ENCODE measurements around the gene RGS11.
"Not testable (repeated sequence)": the region's sequence is repeated elsewhere in the genome, so short reads cannot be mapped to it uniquely, and the experiment has no call there.

Gene RGS11

DNA sequence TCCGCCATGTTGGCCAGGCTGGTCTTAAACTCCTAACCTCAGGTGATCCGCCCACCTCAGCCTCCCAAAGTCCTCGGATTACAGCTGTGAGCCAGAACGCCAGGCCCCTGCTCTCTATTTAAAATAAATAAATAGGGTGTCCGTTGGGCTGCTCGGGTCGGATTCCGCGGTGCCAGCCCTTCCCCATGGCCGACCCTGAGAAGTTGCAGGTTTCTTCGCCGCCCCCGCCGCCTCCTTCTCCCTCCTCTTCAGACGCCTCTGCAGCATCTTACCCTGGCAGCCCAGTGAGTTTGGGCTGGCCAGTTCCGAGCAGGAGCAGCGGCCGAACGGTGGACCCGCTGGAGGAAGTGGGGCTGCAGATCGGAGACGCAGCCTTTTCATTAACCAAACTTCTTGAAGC is 44.8 kb downstream of the RGS11 start:
- H3K27ac ChIP-seq, result no peak overlapping the region
- H3K4me3 ChIP-seq (ENCODE audit: low read depth, low read length), result no peak overlapping the region
- in situ Hi-C loops (cut with HindIII; ENCODE audit: low pct_ligation_motif_present, low sequenced_read_pairs), result no loop called here
- no peaks in the 10 kb centered on the region for H3K27me3 ChIP-seq (replicated peaks)
- peaks cover 16% of the 10 kb centered on the region for H3K36me3 ChIP-seq (replicated peaks)
- no peak for DNase-seq
- TF ChIP-seq, protein P1, sequence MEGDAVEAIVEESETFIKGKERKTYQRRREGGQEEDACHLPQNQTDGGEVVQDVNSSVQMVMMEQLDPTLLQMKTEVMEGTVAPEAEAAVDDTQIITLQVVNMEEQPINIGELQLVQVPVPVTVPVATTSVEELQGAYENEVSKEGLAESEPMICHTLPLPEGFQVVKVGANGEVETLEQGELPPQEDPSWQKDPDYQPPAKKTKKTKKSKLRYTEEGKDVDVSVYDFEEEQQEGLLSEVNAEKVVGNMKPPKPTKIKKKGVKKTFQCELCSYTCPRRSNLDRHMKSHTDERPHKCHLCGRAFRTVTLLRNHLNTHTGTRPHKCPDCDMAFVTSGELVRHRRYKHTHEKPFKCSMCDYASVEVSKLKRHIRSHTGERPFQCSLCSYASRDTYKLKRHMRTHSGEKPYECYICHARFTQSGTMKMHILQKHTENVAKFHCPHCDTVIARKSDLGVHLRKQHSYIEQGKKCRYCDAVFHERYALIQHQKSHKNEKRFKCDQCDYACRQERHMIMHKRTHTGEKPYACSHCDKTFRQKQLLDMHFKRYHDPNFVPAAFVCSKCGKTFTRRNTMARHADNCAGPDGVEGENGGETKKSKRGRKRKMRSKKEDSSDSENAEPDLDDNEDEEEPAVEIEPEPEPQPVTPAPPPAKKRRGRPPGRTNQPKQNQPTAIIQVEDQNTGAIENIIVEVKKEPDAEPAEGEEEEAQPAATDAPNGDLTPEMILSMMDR (IDR thresholded peaks at IDR 0.05; ENCODE audit: low read depth, low read length, missing control alignments), result no peak

GRCh38 chr16:230351-230750 is 45.4 kb downstream of the RGS11 start:
- H3K27me3 ChIP-seq (replicated peaks); in situ Hi-C loops (cut with HindIII; ENCODE audit: low pct_ligation_motif_present, low sequenced_read_pairs); DNase-seq; H3K4me3 ChIP-seq (ENCODE audit: low read depth, low read length); H3K27ac ChIP-seq: not testable (repeated sequence)
- peaks cover 19% of the 10 kb centered on the region for H3K36me3 ChIP-seq (replicated peaks)

- in situ Hi-C loops (cut with HindIII; ENCODE audit: low pct_ligation_motif_present, low sequenced_read_pairs), result no loop called here
- TF ChIP-seq, protein P1 (IDR thresholded peaks at IDR 0.05; ENCODE audit: low read depth, low read length, missing control alignments), result no peak
- Histone ChIP-seq H3K4me3 (ENCODE audit: low read depth, low read length) (peak overlapping the region; percentile 94), H3K36me3 (replicated peaks) (peaks cover 23% of the 10 kb centered on the region), H3K27me3 (replicated peaks) (no peaks in the 10 kb centered on the region), H3K27ac (no peak overlapping the region)
- DNase-seq, result no peak
Observed at GRCh38 chr16:229731-230281, 45.9 kb downstream of the RGS11 start.

DNA sequence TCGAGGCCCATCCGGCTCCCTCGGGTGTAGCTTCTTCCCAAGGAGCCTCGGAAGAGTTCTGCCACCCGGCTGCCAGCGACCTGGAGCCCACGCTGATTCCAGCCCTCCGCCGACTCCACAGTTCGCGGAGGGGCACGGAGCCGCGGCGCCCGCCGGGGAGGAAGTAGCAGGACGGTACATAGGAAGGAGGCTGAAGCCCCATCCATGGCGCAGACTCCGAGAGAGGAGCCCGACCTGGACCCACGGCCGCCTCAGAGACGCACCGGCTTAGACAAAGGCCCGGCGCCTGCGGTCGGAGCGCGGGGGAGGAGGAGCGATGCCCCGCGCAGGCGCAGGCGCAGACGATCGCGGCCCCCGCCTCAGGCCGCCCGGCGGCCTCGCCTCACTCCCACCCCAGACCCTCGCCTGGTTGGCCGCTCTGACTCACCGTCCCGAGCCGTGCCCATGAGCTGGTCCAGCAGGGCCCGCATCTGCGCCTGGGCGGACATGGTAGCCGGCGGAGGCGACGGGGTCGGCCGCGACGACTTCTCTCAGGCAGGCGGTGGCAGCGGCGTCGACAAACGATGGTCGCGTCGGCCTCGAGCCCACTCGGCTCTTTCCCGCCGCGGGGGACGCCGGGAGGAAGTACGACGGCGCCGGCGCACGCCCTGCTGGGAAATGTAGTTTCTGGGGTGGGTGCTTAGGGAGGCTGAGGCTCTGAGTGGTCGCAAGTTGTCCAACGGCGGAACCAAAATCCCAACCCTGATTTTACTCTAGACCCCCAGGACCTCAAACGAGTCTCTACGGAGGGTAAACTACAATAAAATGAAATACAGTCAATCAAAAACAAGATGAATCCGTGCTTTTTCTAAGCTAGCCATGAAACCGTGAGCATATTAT is 46.7 kb downstream of the RGS11 start, which contains the start of gene LUC7L:
TSS of gene LUC7L (minus strand) at position 598 of the 879 bp plus-strand sequence. CDS start at position 488, 110 bp downstream.
- peak; percentile 76 for DNase-seq
- TF ChIP-seq, protein P1 (IDR thresholded peaks at IDR 0.05; ENCODE audit: low read depth, low read length, missing control alignments), result no peak
- Histone ChIP-seq H3K27me3 (replicated peaks) (no peaks in the 10 kb centered on the region), H3K4me3 (ENCODE audit: low read depth, low read length) (peak within 1 kb of the TSS; percentile 94), H3K36me3 (replicated peaks) (peaks cover 29% of the 10 kb centered on the region), H3K27ac (peak within 1 kb of the TSS; percentile 96)
- in situ Hi-C loops (cut with HindIII; ENCODE audit: low pct_ligation_motif_present, low sequenced_read_pairs), result no loop called here

DNA sequence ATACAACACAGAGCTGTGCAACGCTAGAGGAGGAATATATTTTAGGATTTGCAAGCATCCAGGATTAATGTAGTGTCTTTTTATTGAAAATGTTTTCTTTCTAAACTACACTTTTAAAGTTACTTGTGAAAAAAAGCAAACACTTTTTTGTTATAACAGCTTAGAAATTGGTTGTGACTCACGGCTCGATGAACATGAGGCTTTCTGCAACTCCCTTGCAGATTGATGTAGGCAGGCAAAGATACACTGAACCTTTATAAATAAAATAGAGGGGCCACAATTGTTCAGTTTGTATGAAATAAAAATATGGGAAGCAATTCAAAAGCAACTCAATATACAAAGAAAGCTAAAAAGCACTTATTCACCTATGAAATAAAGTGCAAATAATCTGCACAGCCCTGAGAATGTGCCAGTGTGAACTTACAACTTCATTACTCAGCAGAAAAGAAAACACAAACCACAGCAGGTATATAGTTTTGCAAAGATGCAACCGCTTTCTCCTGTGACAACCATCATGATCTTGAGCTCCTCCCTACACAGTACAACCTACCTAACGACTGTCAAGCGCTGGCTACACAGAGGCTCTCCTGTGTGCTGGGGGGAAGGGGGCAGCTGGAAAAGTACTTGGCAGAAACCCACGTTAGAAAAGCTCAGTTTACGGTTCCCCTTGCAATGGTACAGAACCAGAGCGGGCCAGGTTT is 47.4 kb downstream of the RGS11 start:
- Histone ChIP-seq H3K27me3 (replicated peaks) (no peaks in the 10 kb centered on the region), H3K4me3 (ENCODE audit: low read depth, low read length) (peak overlapping the region; percentile 94), H3K27ac (peak overlapping the region; percentile 96), H3K36me3 (replicated peaks) (peaks cover 37% of the 10 kb centered on the region)
- TF ChIP-seq, protein P1 (IDR thresholded peaks at IDR 0.05; ENCODE audit: low read depth, low read length, missing control alignments), result no peak
- DNase-seq, result peak; percentile 7
- in situ Hi-C loops (cut with HindIII; ENCODE audit: low pct_ligation_motif_present, low sequenced_read_pairs), result no loop called here

DNA sequence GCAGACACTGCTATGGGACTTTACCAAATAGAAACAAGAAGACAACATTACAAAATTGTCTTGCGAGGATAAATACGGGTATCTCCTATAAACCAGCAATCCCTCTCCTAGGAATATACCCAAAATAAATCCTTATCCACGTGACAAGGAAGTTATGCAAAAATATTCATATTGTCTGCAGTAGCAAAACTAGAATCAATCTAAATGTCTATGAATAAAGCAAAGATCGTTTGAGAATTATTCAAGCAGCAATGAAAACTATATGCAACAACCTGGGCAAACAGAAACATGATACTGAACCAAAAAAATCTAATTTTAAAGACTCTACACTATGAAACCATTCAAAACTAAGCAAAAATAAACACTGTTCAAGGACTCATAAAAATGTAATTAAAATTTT is 55.7 kb downstream of the RGS11 start:
- Histone ChIP-seq H3K4me3 (ENCODE audit: low read depth, low read length) (no peak overlapping the region), H3K27ac (no peak overlapping the region), H3K36me3 (replicated peaks) (peaks cover 77% of the 10 kb centered on the region), H3K27me3 (replicated peaks) (no peaks in the 10 kb centered on the region)
- DNase-seq, result no peak
- in situ Hi-C loops (cut with HindIII; ENCODE audit: low pct_ligation_motif_present, low sequenced_read_pairs), result no loop called here
- TF ChIP-seq, protein P1 (IDR thresholded peaks at IDR 0.05; ENCODE audit: low read depth, low read length, missing control alignments), result no peak

All from brain microvascular endothelial cell (primary cell).